Measurements from ENCODE around the gene B4GALT6. TPM values are rescaled to one million over a fixed set of nuclear protein-coding genes. Genes with fewer than 3 reads are reported as not detected.

The B4GALT6 gene
- total and polyA plus RNA-seq, 2 of the 8 experiments (the other 6 are each of a cell fraction or from before 2014, with no cell fraction given), result 6.3 to 41.5 TPM

GRCh38 chr18:31679791-31680432 lies 4.5 kb downstream of the B4GALT6 start:
- Histone ChIP-seq H2BK12ac (ENCODE audit: low read depth, low read length) (no peak overlapping the region), H2AFZ (ENCODE audit: low read length) (no peak overlapping the region), H3K4me1 (replicated peaks in 1 of 4; ENCODE audit: control insufficient read depth in 3 of 4, insufficient read depth in 4 of 4, low read length in 3 of 4) (peaks cover 5 to 20% (median 15%) of the 10 kb centered on the region in 4 experiments), H3K79me2 (ENCODE audit: control insufficient read depth in 1 of 2, insufficient read depth in 2 of 2, low read length in 2 of 2) (peaks cover 9 to 93% of the 10 kb centered on the region in 2 experiments; a peak in 3 of 4 replicates), H3K27ac (ENCODE audit: low read depth, low read length) (no peak overlapping the region), H3K36me3 (ENCODE audit: control insufficient read depth in 2 of 4, insufficient read depth in 4 of 4, low read length in 3 of 4) (no peaks in the 10 kb centered on the region), H2AK5ac (ENCODE audit: low read depth, low read length) (no peak overlapping the region), H4K91ac (replicated peaks; ENCODE audit: insufficient read length, low read length) (no peak overlapping the region), H3K79me1 (ENCODE audit: low read depth, low read length) (peaks cover 11% of the 10 kb centered on the region), H3K14ac (ENCODE audit: insufficient read length) (no peak overlapping the region), H2BK20ac (ENCODE audit: low read length) (no peak overlapping the region), H3K27me3 (replicated peaks in 1 of 4; ENCODE audit: control insufficient read depth in 3 of 4, extremely low read depth in 1 of 4, insufficient read depth in 3 of 4, low read length in 3 of 4) (no peaks in the 10 kb centered on the region), H2BK15ac (ENCODE audit: low read length) (no peak overlapping the region), H3K23me2 (ENCODE audit: low read depth, low read length) (peaks cover 4% of the 10 kb centered on the region; the same call in 1 of the 2 replicates), H3K23ac (ENCODE audit: insufficient read length) (no peak overlapping the region), H3K9me3 (ENCODE audit: insufficient read depth in 2 of 2, low read depth in 1 of 2, low read length in 1 of 2) (no peaks in the 10 kb centered on the region), H4K8ac (ENCODE audit: extremely low read depth, insufficient read depth, low read length) (no peak overlapping the region), H2BK5ac (ENCODE audit: low read depth, low read length) (no peak overlapping the region), H4K5ac (ENCODE audit: insufficient read length, low read depth, low read length) (no peak overlapping the region), H3K4me2 (ENCODE audit: insufficient read depth in 1 of 2, low read depth in 2 of 2, low read length in 2 of 2) (peak overlapping the region; percentile 9 to 18; a peak in 1 of 4 replicates), H3K9ac (replicated peaks in 1 of 4; ENCODE audit: extremely low read depth in 1 of 4, low read depth in 3 of 4, low read length in 3 of 4) (no peak overlapping the region), H2BK120ac (replicated peaks; ENCODE audit: low read depth, low read length) (no peak overlapping the region), H3K18ac (ENCODE audit: extremely low read depth, low read length) (no peak overlapping the region), H4K20me1 (replicated peaks in 1 of 2; ENCODE audit: control insufficient read depth in 1 of 2, insufficient read depth in 2 of 2, low read length in 2 of 2) (peaks cover 0 to 1% of the 10 kb centered on the region in 2 experiments), H3K4me3 (ENCODE audit: extremely low read depth in 1 of 4, insufficient read depth in 2 of 4, low read depth in 3 of 4, low read length in 4 of 4) (no peak overlapping the region), H3K4ac (replicated peaks; ENCODE audit: insufficient read length, low read depth, low read length) (no peak overlapping the region), H3K56ac (replicated peaks; ENCODE audit: insufficient read length, low read depth, low read length) (no peak overlapping the region)
- DNase-seq (ENCODE audit: low read depth in 1 of 2, low spot score in 2 of 2) (no peak), FAIRE-seq (no peak)
- CTCF ChIA-PET (ENCODE audit: partially characterized antibody), result interaction anchor here (0.6 to 3.0 kb wide), 21 partner anchors 9 to 833 kb away, joined by 3 to 22 read pairs (median 4); partner anchors contain the start of gene TTR
- 81% methylated on average over 5 of the region's 5 CpGs; no CpG with 5 or more reads in 1 of the 2 experiments for WGBS, 2 experiments (ENCODE audit: extremely low coverage in 1 of 2, insufficient coverage in 1 of 2, insufficient read length in 1 of 2, insufficient replicate concordance in 2 of 2, low coverage in 1 of 2, low lambda C conversion rate in 2 of 2, missing lambda C conversion rate in 1 of 2)
- POLR2A ChIA-PET (ENCODE audit: partially characterized antibody), result interaction anchor here (0.6 to 1.4 kb wide), 5 partner anchors 10 to 226 kb away, joined by 3 to 4 read pairs (median 3); no protein-coding TSS in a partner anchor
- TF ChIP-seq RNF2 (IDR thresholded peaks at IDR 0.05; ENCODE audit: borderline replicate concordance, low read depth, low read length, missing control alignments, poor library complexity, severe bottlenecking), result no peak
- TF ChIP-seq CREB1 (IDR thresholded peaks at IDR 0.05), result no peak
- TF ChIP-seq BCL11A (IDR thresholded peaks at IDR 0.05; ENCODE audit: low read depth in 2 of 2, low read length in 2 of 2), result no peak
- TF ChIP-seq POLR2AphosphoS5 (IDR thresholded peaks at IDR 0.05; ENCODE audit: low read depth, low read length), result no peak
- TF ChIP-seq POLR2A (IDR thresholded peaks at IDR 0.05; ENCODE audit: control extremely low read depth in 1 of 2, low read depth in 2 of 2, low read length in 2 of 2), result no peak
- no peak for TF ChIP-seq NRF1 (IDR thresholded peaks at IDR 0.05; ENCODE audit: low read depth, low read length)
- TF ChIP-seq HDAC2 (IDR thresholded peaks at IDR 0.05; ENCODE audit: borderline replicate concordance in 1 of 2, low read depth in 2 of 2, low read length in 2 of 2), result no peak
- no peak for TF ChIP-seq CBX5 (IDR thresholded peaks at IDR 0.05; ENCODE audit: low read depth, low read length)
- TF ChIP-seq RXRA (IDR thresholded peaks at IDR 0.05; ENCODE audit: insufficient read depth, low read depth, low read length), result no peak
- TF ChIP-seq SIX5 (IDR thresholded peaks at IDR 0.05; ENCODE audit: low read depth, low read length), result no peak
- no peak for TF ChIP-seq TAF7 (optimal IDR thresholded peaks at IDR 0.05; ENCODE audit: borderline replicate concordance, low read depth, low read length)
- TF ChIP-seq TEAD4 (IDR thresholded peaks at IDR 0.05; ENCODE audit: low read depth, low read length), result no peak
- TF ChIP-seq RFX5 (IDR thresholded peaks at IDR 0.05; ENCODE audit: borderline replicate concordance, low read depth, low read length), result no peak

Data from H1 (cell line).